Measurements from ENCODE around the gene FALEC.
"Not testable (repeated sequence)": the region's sequence is repeated elsewhere in the genome, so short reads cannot be mapped to it uniquely, and the experiment has no call there.

Gene FALEC

GRCh38 chr1:150558761-150559655 lies 43.5 kb downstream of the FALEC start:
- no peak for DNase-seq (ENCODE audit: low spot score)

GRCh38 chr1:150559656-150560010 lies 44.1 kb downstream of the FALEC start:
- DNase-seq (ENCODE audit: low spot score) = no peak

GRCh38 chr1:150560011-150560438 lies 44.5 kb downstream of the FALEC start:
- DNase-seq (ENCODE audit: low spot score) = peak; percentile 71

- DNase-seq (ENCODE audit: low spot score) = no peak
Measured at GRCh38 chr1:150560576-150561253, 45.2 kb downstream of the FALEC start.

- peak; percentile 99 for DNase-seq (ENCODE audit: low spot score)
Measured at GRCh38 chr1:150561254-150561973, 45.9 kb downstream of the FALEC start.

GRCh38 chr1:150561974-150562445 lies 46.5 kb downstream of the FALEC start:
- DNase-seq (ENCODE audit: low spot score) = peak; percentile 91

- peak; percentile 61 for DNase-seq (ENCODE audit: low spot score)
Measured at GRCh38 chr1:150562446-150563339, 47.1 kb downstream of the FALEC start.

- DNase-seq (ENCODE audit: low spot score) = peak; percentile 76
Measured at GRCh38 chr1:150563340-150564038, 47.9 kb downstream of the FALEC start.

GRCh38 chr1:150564051-150564991 lies 48.8 kb downstream of the FALEC start:
- peak; percentile 46 for DNase-seq (ENCODE audit: low spot score)

GRCh38 chr1:150565240-150565991 lies 49.9 kb downstream of the FALEC start:
- not testable (repeated sequence) for DNase-seq (ENCODE audit: low spot score)

- no peak for DNase-seq (ENCODE audit: low spot score)
Measured at GRCh38 chr1:150566589-150567340, 51.2 kb downstream of the FALEC start.

- no peak for DNase-seq (ENCODE audit: low spot score)
Measured at GRCh38 chr1:150567341-150567716, 51.8 kb downstream of the FALEC start.

- peak; percentile 96 for DNase-seq (ENCODE audit: low spot score)
Measured at GRCh38 chr1:150567717-150568593, 52.4 kb downstream of the FALEC start.

- no peak for DNase-seq (ENCODE audit: low spot score)
Measured at GRCh38 chr1:150568594-150568966, 53.0 kb downstream of the FALEC start.

- peak; percentile 23 for DNase-seq (ENCODE audit: low spot score)
Measured at GRCh38 chr1:150572918-150573647, 57.5 kb downstream of the FALEC start.

- not testable (repeated sequence) for DNase-seq (ENCODE audit: low spot score)
Measured at GRCh38 chr1:150573648-150574071, 58.1 kb downstream of the FALEC start.

Measured in kidney tubule cell (primary cell).